Right lung (tissue), 5 donors: ENCODE measurements around the gene MBNL1. TPM values are rescaled to one million over a fixed set of nuclear protein-coding genes. Genes with fewer than 3 reads are reported as not detected.
"Not testable (repeated sequence)": the region's sequence is repeated elsewhere in the genome, so short reads cannot be mapped to it uniquely, and the experiment has no call there.

Experiments used
- DNase-seq, 2 donors: peaks; one replicate each; pipeline ENCODE4 v3.0.0-alpha.2; 2013
- polyA plus RNA-seq, 5 donors: library from polyadenylated mRNA; unstranded; fragments of 120-200 nt; gene quantifications; one replicate each; pipeline versions ENCODE4 v1.2.1 to v1.2.3, GENCODE V29; 2013; ENCODE audit warnings: inconsistent platforms in 1 of 5, low replicate concordance in 1 of 5; ENCODE audit not compliant: insufficient read length in 5 of 5, insufficient read depth in 1 of 5

MBNL1 gene
- polyA plus RNA-seq, 5 donors = 66.3 to 116 (median 111) TPM

GRCh38 chr3:152398495-152398894 is 129.8 kb downstream of the MBNL1 start:
- DNase-seq = no peak

- DNase-seq = no peak
Observed at GRCh38 chr3:152399374-152399773, 130.6 kb downstream of the MBNL1 start.

- no peak for DNase-seq
Observed at GRCh38 chr3:152400887-152401286, 132.2 kb downstream of the MBNL1 start.

- DNase-seq = no peak
Observed at GRCh38 chr3:152402695-152403451, 134.1 kb downstream of the MBNL1 start.

GRCh38 chr3:152403632-152404066 is 134.9 kb downstream of the MBNL1 start:
- DNase-seq = no peak

- DNase-seq = no peak
Observed at GRCh38 chr3:152404976-152405375, 136.2 kb downstream of the MBNL1 start.

GRCh38 chr3:152405915-152406802 is 137.4 kb downstream of the MBNL1 start:
- peak; percentile 65 to 68 for DNase-seq

GRCh38 chr3:152413240-152413639 is 144.5 kb downstream of the MBNL1 start:
- DNase-seq = no peak

GRCh38 chr3:152416808-152417580 is 148.3 kb downstream of the MBNL1 start:
- no peak for DNase-seq

GRCh38 chr3:152419748-152420147 is 151.0 kb downstream of the MBNL1 start:
- DNase-seq = no peak

GRCh38 chr3:152421162-152421561 is 152.4 kb downstream of the MBNL1 start:
- no peak for DNase-seq

GRCh38 chr3:152426393-152426792 is 157.7 kb downstream of the MBNL1 start:
- no peak for DNase-seq

- no peak for DNase-seq
Observed at GRCh38 chr3:152428577-152428976, 159.8 kb downstream of the MBNL1 start.

GRCh38 chr3:152430223-152431002 is 161.7 kb downstream of the MBNL1 start:
- DNase-seq = no peak

- DNase-seq = no peak
Observed at GRCh38 chr3:152434142-152434541, 165.4 kb downstream of the MBNL1 start.

- not testable (repeated sequence) for DNase-seq
Observed at GRCh38 chr3:152435210-152435609, 166.5 kb downstream of the MBNL1 start.

GRCh38 chr3:152436707-152437590 is 168.2 kb downstream of the MBNL1 start:
- no peak for DNase-seq

GRCh38 chr3:152438181-152438580 is 169.5 kb downstream of the MBNL1 start:
- no peak for DNase-seq

- no peak for DNase-seq
Observed at GRCh38 chr3:152438706-152439105, 170.0 kb downstream of the MBNL1 start.

- DNase-seq = not testable (repeated sequence)
Observed at GRCh38 chr3:152440243-152440642, 171.5 kb downstream of the MBNL1 start.
